NCI-H1105 (cell line): ENCODE results near the gene AUTS2.
"Not testable (repeated sequence)": the region's sequence is repeated elsewhere in the genome, so short reads cannot be mapped to it uniquely, and the experiment has no call there.

Source experiments
- DNase-seq: peaks from one replicate; lab custom pipeline; 2025; lab: John Stamatoyannopoulos, UW

AUTS2 gene

GRCh38 chr7:70779321-70779720 is 1181.0 kb downstream of the AUTS2 start:
- DNase-seq: no peak

- no peak for DNase-seq
These were observed 1183.6 kb downstream of the AUTS2 start for GRCh38 chr7:70781922-70782311.

GRCh38 chr7:70782796-70783195 is 1184.5 kb downstream of the AUTS2 start:
- no peak for DNase-seq

- DNase-seq: no peak
These were observed 1187.2 kb downstream of the AUTS2 start for GRCh38 chr7:70785427-70785826.

GRCh38 chr7:70786076-70786475 is 1187.8 kb downstream of the AUTS2 start:
- DNase-seq: no peak

DNA sequence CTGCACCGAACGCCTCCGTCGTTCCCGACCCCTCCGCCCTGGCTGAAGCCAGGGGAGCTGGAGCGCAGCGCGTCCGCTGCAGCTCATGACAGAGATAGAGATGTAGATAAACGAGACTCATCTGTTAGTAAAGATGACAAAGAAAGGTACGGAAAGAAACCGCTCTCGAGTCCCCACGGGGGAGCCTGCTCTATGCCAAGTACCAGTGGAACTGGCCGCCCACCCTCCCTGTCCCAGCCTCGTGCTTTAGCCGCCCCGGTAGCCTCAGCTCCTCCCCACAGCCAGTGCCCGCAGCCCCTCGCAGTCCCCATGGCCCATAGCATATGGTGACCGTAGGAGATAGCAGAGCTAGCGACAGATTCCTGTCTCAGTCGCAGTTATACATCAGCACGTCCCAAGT is 1189.0 kb downstream of the AUTS2 start:
- DNase-seq: no peak

- DNase-seq: no peak
These were observed 1189.5 kb downstream of the AUTS2 start for GRCh38 chr7:70787771-70788170.

DNA sequence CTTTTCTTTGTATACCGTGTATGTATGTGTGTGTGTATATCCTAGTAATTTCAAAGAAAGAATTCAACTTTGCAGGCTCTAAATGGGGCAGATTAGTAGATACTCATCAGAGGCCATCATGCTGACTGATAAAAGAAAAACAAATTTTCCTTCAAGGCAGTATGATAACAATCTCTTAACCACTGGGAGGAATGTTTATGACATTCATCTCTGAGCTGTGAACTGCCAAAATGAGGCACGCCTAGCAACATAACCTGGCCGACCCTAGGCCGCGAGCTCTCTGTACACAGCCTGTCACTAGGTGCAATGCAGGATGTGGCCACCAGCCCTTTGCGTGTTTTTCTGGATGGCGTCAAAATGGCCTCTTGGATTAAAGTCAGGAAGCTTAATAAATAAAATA is 1190.0 kb downstream of the AUTS2 start:
- DNase-seq: no peak

DNA sequence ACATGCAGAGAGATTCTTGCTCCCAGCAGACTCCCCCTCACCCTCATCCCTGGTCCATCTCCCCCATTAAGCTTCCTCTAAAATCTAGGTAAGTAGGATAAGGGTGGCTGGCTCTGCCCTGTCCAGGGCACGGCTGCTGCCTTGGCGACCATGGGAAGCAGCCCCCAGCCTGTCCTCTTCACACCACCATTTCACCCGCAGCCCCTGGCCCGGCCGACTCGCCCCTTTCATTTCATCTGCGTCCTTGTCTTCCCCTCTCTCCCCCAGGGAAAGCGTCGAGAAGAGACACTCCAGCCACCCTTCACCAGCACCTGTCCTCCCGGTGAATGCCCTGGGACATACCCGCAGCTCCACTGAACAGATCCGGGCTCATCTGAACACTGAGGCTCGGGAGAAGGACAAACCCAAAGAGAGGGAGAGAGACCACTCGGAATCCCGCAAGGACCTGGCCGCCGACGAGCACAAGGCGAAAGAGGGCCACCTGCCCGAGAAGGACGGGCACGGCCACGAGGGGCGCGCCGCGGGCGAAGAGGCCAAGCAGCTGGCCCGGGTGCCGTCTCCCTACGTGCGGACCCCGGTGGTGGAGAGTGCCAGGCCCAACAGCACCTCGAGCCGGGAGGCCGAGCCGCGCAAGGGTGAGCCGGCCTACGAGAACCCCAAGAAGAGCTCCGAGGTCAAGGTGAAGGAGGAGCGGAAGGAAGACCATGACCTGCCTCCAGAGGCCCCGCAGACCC is 1191.4 kb downstream of the AUTS2 start:
- DNase-seq: no peak

- no peak for DNase-seq
These were observed 1192.2 kb downstream of the AUTS2 start for GRCh38 chr7:70790215-70791073.

DNA sequence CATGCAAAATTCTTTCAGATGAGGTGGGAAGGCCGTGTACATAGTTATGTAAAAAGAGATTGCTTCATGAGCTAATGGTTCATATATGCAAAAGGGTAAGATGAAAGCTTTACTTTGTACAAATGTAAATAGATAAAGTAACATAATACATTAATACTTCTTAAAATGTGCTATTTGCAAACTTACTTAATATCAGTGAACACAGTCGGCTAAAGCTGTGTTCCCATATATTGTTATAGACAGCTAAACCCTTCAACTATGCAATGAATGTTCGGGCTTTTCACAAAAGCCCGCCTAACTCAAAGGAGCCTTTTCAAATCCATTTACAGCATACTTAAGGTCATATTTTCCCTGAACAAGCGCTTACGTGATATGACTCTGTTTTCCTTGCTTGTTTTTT is 1193.1 kb downstream of the AUTS2 start:
- no peak for DNase-seq

- DNase-seq: no peak
These were observed 1194.8 kb downstream of the AUTS2 start for GRCh38 chr7:70793060-70793459.

- DNase-seq: no peak
These were observed 1195.5 kb downstream of the AUTS2 start for GRCh38 chr7:70793821-70794220.

DNA sequence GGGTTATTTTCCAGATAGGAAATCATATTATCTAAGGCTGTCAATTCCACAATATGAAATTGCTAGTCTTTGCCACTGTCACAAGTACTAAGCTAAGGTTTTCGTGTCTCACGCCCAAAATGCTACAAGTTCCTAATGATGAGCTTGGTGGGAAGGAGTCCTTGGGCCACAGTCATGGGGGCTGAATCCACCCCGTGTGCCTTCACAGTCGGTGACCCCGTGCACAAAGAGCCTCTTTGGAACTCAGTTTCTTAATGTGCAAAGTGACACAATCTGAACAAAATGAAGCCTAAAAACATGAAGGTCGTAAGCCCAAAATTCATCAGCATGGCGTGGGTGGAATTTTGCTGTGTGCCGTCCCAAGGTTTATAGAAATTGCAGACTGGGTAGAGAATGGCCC is 1196.7 kb downstream of the AUTS2 start:
- DNase-seq: no peak

GRCh38 chr7:70795948-70796347 is 1197.7 kb downstream of the AUTS2 start:
- DNase-seq: no peak

DNA sequence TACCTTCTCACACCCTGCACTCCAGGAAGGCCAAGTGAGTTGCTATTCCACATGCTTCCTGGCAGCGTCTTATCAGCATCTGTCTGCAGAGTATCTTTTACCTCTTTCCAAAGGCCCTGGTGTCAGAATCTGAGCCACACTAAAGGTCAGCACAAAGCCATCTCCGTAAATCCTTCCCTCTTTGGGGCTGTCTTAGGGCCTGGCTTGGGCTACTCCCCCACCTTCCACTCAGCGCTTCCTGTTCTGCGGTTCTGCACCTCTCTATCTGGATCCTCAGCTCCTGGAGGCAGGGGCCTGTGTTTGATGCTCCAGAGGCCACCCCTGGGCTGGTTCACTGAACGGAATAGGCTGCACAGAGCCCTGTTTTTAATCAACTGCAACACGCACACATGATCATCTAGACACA is 1198.8 kb downstream of the AUTS2 start:
- no peak for DNase-seq

DNA sequence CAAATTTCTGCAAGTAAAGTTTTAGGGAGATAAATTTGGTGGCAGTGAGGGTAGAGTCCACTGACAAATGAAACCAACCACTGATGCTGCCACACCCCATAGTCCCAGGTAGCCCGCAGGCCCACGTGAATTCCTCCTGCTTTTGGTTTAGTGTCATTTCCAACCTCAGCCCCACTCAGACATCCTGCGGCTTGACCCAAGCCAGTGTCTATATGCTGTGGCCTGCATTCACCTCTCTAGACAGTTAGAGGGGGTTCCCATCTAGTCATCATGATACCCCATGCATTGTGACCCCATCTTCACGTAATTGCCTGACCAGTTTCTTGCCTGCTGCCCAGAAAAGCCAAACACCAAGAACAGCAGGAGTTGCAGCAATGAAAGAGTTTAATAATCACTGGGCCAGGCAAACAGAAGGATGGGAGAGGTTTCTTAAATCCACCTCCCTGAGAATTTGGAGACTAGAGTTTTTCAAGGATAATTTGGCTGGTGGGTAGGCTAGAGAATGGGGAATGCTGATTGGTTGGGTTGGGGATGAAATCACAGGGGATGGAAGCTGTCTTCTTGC is 1201.6 kb downstream of the AUTS2 start:
- no peak for DNase-seq

- DNase-seq: no peak
These were observed 1207.1 kb downstream of the AUTS2 start for GRCh38 chr7:70805360-70805759.

- DNase-seq: no peak
These were observed 1209.4 kb downstream of the AUTS2 start for GRCh38 chr7:70807650-70808049.

DNA sequence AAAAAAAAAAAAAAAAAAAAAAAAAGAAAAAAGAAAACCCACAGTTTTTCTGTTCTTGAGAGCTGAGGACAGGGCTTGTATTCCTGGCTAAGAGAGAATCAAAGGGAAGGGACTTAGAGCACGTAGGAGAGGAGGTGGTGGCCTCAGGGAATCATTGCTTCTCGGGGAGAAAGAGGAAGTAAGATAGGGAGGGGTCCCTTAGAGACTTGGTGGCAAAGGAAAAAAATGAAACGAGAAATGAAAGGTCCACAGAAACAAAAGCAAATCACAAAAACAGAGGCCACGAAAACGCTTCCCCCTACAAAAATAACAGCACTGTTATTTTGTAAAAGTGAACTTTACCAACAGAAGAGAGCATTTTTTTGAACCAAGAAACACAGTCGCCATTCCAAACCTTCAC is 1210.6 kb downstream of the AUTS2 start:
- no peak for DNase-seq

DNA sequence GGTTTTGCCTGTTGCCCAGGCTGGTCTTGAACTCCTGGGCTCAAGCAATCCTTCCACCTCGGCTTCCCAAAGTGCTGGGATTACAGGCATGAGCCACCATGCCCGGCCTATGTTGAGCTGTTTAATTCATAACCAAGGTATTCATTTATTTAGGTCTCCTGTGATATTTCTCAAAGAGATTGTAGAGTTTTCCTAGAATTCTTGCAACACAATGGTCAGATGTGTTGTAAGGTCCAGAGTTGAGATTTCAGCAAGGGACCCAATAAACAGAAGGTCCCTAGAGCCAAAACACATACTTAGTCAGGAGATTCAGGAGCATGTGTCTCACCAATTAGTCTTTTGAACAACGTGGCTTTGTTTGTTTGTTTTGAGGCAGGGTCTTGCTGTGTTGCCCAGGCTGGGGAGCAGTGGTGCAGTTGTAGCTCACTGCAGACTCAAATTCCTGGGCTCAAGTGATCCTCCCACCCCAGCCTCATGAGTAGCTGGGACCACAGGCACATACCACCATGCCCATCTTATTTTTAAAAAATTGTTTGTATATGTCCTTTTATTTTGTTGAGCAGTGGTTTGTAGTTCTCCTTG is 1212.4 kb downstream of the AUTS2 start:
- no peak for DNase-seq

DNA sequence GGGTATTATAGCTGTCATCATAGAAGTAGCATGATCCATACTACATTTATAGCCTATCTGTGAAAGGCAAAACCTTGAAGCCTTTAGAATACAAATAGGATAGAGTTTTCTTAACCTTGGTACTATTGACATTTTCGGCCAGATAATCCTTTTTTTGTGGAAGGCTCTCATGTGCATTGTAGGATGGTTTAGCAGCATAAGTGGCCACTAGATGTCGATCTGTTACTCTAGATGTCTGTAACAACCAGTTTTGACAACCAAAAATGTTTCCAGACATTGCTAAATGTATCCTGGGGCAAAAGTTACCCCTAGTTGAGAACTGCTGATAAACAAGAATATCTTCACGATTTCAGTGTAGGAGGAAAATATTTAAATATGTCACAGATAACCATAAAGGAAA is 1214.2 kb downstream of the AUTS2 start:
- no peak for DNase-seq

DNA sequence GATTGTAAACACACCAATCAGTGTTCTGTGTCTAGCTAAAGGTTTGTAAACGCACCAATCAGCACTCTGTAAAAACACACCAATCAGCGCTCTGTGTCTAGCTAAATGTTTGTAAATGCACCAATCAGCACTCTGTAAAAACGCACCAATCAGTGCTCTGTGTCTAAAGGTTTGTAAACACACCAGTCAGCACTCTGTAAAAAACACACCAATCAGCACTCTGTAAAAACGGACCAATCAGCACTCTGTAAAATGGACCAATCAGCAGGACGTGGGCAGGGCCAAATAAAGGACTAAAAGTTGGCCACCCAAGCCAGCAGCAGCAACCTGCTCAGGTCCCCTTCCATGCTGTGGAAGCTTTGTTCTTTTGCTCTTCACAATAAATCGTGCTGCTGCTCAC is 1224.2 kb downstream of the AUTS2 start:
- not testable (repeated sequence) for DNase-seq
